ENCODE measurements around the gene APOL4. TPM values are rescaled to one million over a fixed set of nuclear protein-coding genes. Genes with fewer than 3 reads are reported as not detected.
"Not testable (repeated sequence)": the region's sequence is repeated elsewhere in the genome, so short reads cannot be mapped to it uniquely, and the experiment has no call there.

Gene APOL4
- total and polyA plus RNA-seq, 2 donors (not counting 1 experiment from before 2014, with no cell fraction given): 0.03 TPM; not detected in 1

GRCh38 chr22:36204632-36205015 is 3.0 kb upstream of the APOL4 start:
- intact Hi-C loops (cut with micrococcal nuclease): no loop called here
- H3K79me2 ChIP-seq (ENCODE audit: control insufficient read depth, insufficient read depth, low read length): no peaks in the 10 kb centered on the region
- Mint-ChIP-seq H3K4me3 (peak overlapping the region; percentile 69), H3K27me3 (peaks cover 18% of the 10 kb centered on the region), H3K4me1 (peaks cover 32% of the 10 kb centered on the region), H3K27ac (no peak overlapping the region), H3K9me3 (ENCODE audit: insufficient read depth) (no peaks in the 10 kb centered on the region)
- H3K27ac ChIP-seq (ENCODE audit: low read length in 2 of 2): no peak overlapping the region
- no peaks in the 10 kb centered on the region for H3K36me3 ChIP-seq (replicated peaks in 1 of 2; ENCODE audit: control extremely low read depth in 1 of 2, control insufficient read depth in 1 of 2, extremely low read depth in 1 of 2, insufficient read depth in 2 of 2, low read length in 1 of 2)
- no peaks in the 10 kb centered on the region for H3K27me3 ChIP-seq (replicated peaks in 1 of 4; ENCODE audit: control extremely low read depth in 1 of 4, control insufficient read depth in 3 of 4, insufficient read depth in 4 of 4, low read length in 3 of 4)
- no peaks in the 10 kb centered on the region for H4K20me1 ChIP-seq (ENCODE audit: control insufficient read depth, insufficient read depth, low read length, poor library complexity, severe bottlenecking)
- TF ChIP-seq EZH2 (IDR thresholded peaks at IDR 0.05; ENCODE audit: borderline replicate concordance, insufficient read depth, low read depth, low read length, poor library complexity, severe bottlenecking): no peak
- no peak for TF ChIP-seq CTCF (IDR thresholded peaks at IDR 0.05)
- peak overlapping the region; percentile 37 for H3K9ac ChIP-seq (ENCODE audit: low read length)
- ATAC-seq (ENCODE audit: low read depth): peak; percentile 24
- peak overlapping the region; percentile 28 for H3K4me2 ChIP-seq (replicated peaks; ENCODE audit: low read depth, low read length, poor library complexity, severe bottlenecking)
- H3K4me3 ChIP-seq (ENCODE audit: control extremely low read depth in 1 of 5, extremely low read depth in 1 of 5, insufficient read depth in 1 of 5, low read depth in 2 of 5, low read length in 4 of 5): peak overlapping the region in 3 of 5 experiments; percentile 29 to 43 (median 32)
- H3K4me1 ChIP-seq (ENCODE audit: control insufficient read depth in 2 of 2, insufficient read depth in 2 of 2, low read length in 2 of 2): peaks cover 9 to 22% of the 10 kb centered on the region in 2 donors
- WGBS (ENCODE audit: insufficient coverage): 78% methylated on average over 5 of the region's 6 CpGs
- peaks cover 1 to 9% (median 1%) of the 10 kb centered on the region in 3 donors for H3K9me3 ChIP-seq (ENCODE audit: control extremely low read depth in 1 of 3, control insufficient read depth in 2 of 3, insufficient read depth in 1 of 3, low read length in 2 of 3)
- DNase-seq: peak; percentile 43
- CTCF ChIA-PET: interaction anchor here (1.0 kb wide), 1 partner anchor 35 kb away, joined by 3 read pairs; the partner anchor contains the start of gene APOL2
- H2AFZ ChIP-seq (ENCODE audit: insufficient read depth, low read depth, low read length, poor library complexity, severe bottlenecking): peak overlapping the region; percentile 38
- POLR2A ChIA-PET: interaction anchor here (1.2 kb wide), 1 partner anchor 11 kb away, joined by 3 read pairs; no protein-coding TSS in a partner anchor

GRCh38 chr22:36204001-36204631 is 2.5 kb upstream of the APOL4 start:
- Histone ChIP-seq H3K4me3 (ENCODE audit: control extremely low read depth in 1 of 5, extremely low read depth in 1 of 5, insufficient read depth in 1 of 5, low read depth in 2 of 5, low read length in 4 of 5) (peak overlapping the region in 3 of 5 experiments; percentile 29 to 43 (median 32)), H3K27ac (ENCODE audit: low read length in 2 of 2) (no peak overlapping the region), H2AFZ (ENCODE audit: insufficient read depth, low read depth, low read length, poor library complexity, severe bottlenecking) (peak overlapping the region; percentile 38), H3K4me2 (replicated peaks; ENCODE audit: low read depth, low read length, poor library complexity, severe bottlenecking) (peak overlapping the region; percentile 28), H3K36me3 (replicated peaks in 1 of 2; ENCODE audit: control extremely low read depth in 1 of 2, control insufficient read depth in 1 of 2, extremely low read depth in 1 of 2, insufficient read depth in 2 of 2, low read length in 1 of 2) (no peaks in the 10 kb centered on the region), H3K9ac (ENCODE audit: low read length) (peak overlapping the region; percentile 37), H3K79me2 (ENCODE audit: control insufficient read depth, insufficient read depth, low read length) (no peaks in the 10 kb centered on the region), H4K20me1 (ENCODE audit: control insufficient read depth, insufficient read depth, low read length, poor library complexity, severe bottlenecking) (no peaks in the 10 kb centered on the region), H3K4me1 (ENCODE audit: control insufficient read depth in 2 of 2, insufficient read depth in 2 of 2, low read length in 2 of 2) (peaks cover 9 to 23% of the 10 kb centered on the region in 2 donors), H3K27me3 (replicated peaks in 1 of 4; ENCODE audit: control extremely low read depth in 1 of 4, control insufficient read depth in 3 of 4, insufficient read depth in 4 of 4, low read length in 3 of 4) (peaks cover 0 to 2% (median 0%) of the 10 kb centered on the region in 4 experiments), H3K9me3 (ENCODE audit: control extremely low read depth in 1 of 3, control insufficient read depth in 2 of 3, insufficient read depth in 1 of 3, low read length in 2 of 3) (peaks cover 0 to 7% (median 1%) of the 10 kb centered on the region in 3 donors)
- peaks cover 29% of the 10 kb centered on the region for H3K4me1 Mint-ChIP-seq
- peaks cover 22% of the 10 kb centered on the region for H3K27me3 Mint-ChIP-seq
- DNase-seq (no peak), ATAC-seq (ENCODE audit: low read depth) (no peak)
- no peaks in the 10 kb centered on the region for H3K9me3 Mint-ChIP-seq (ENCODE audit: insufficient read depth)
- H3K4me3 Mint-ChIP-seq: peak overlapping the region; percentile 69
- ChIA-PET CTCF (interaction anchor here (1.0 kb wide), 1 partner anchor 36 kb away, joined by 3 read pairs; the partner anchor contains the start of gene APOL2), POLR2A (interaction anchor here (1.2 kb wide), 1 partner anchor 12 kb away, joined by 3 read pairs; no protein-coding TSS in a partner anchor)
- intact Hi-C loops (cut with micrococcal nuclease): no loop called here
- no peak overlapping the region for H3K27ac Mint-ChIP-seq
- TF ChIP-seq EZH2 (IDR thresholded peaks at IDR 0.05; ENCODE audit: borderline replicate concordance, insufficient read depth, low read depth, low read length, poor library complexity, severe bottlenecking) (no peak), CTCF (IDR thresholded peaks at IDR 0.05) (no peak)
- WGBS (ENCODE audit: insufficient coverage): 84% methylated on average over 5 of the region's 8 CpGs

GRCh38 chr22:36203441-36203840 is 1.8 kb upstream of the APOL4 start:
- peaks cover 24% of the 10 kb centered on the region for H3K27me3 Mint-ChIP-seq
- H3K4me3 ChIP-seq (ENCODE audit: control extremely low read depth in 1 of 5, extremely low read depth in 1 of 5, insufficient read depth in 1 of 5, low read depth in 2 of 5, low read length in 4 of 5); H3K9ac ChIP-seq (ENCODE audit: low read length); H2AFZ ChIP-seq (ENCODE audit: insufficient read depth, low read depth, low read length, poor library complexity, severe bottlenecking); H3K27me3 ChIP-seq (replicated peaks in 1 of 4; ENCODE audit: control extremely low read depth in 1 of 4, control insufficient read depth in 3 of 4, insufficient read depth in 4 of 4, low read length in 3 of 4); H3K27ac Mint-ChIP-seq; H3K36me3 ChIP-seq (replicated peaks in 1 of 2; ENCODE audit: control extremely low read depth in 1 of 2, control insufficient read depth in 1 of 2, extremely low read depth in 1 of 2, insufficient read depth in 2 of 2, low read length in 1 of 2); DNase-seq; H4K20me1 ChIP-seq (ENCODE audit: control insufficient read depth, insufficient read depth, low read length, poor library complexity, severe bottlenecking); H3K79me2 ChIP-seq (ENCODE audit: control insufficient read depth, insufficient read depth, low read length); H3K4me3 Mint-ChIP-seq; intact Hi-C loops (cut with micrococcal nuclease); POLR2A ChIA-PET; CTCF ChIA-PET; H3K9me3 Mint-ChIP-seq (ENCODE audit: insufficient read depth); H3K27ac ChIP-seq (ENCODE audit: low read length in 2 of 2); H3K9me3 ChIP-seq (ENCODE audit: control extremely low read depth in 1 of 3, control insufficient read depth in 2 of 3, insufficient read depth in 1 of 3, low read length in 2 of 3); H3K4me2 ChIP-seq (replicated peaks; ENCODE audit: low read depth, low read length, poor library complexity, severe bottlenecking); ATAC-seq (ENCODE audit: low read depth): not testable (repeated sequence)
- peaks cover 31% of the 10 kb centered on the region for H3K4me1 Mint-ChIP-seq
- peaks cover 9 to 29% of the 10 kb centered on the region in 2 donors for H3K4me1 ChIP-seq (ENCODE audit: control insufficient read depth in 2 of 2, insufficient read depth in 2 of 2, low read length in 2 of 2)
- WGBS (ENCODE audit: insufficient coverage): 100% methylated on average over 3 of the region's 7 CpGs
